ENCODE data around the gene SOS1.

The SOS1 gene

GRCh38 chr2:39050109-39050508 lies 70.7 kb downstream of the SOS1 start:
- in situ Hi-C loops (cut with MboI; ENCODE audit: low sequenced_read_pairs): no loop called here

GRCh38 chr2:39039072-39039471 lies 81.8 kb downstream of the SOS1 start:
- in situ Hi-C loops (cut with MboI; ENCODE audit: low sequenced_read_pairs): no loop called here

- in situ Hi-C loops (cut with MboI; ENCODE audit: low sequenced_read_pairs): no loop called here
Measured at GRCh38 chr2:39033980-39034379, 86.9 kb downstream of the SOS1 start.

GRCh38 chr2:39027421-39027820 lies 93.4 kb downstream of the SOS1 start:
- in situ Hi-C loops (cut with MboI; ENCODE audit: low sequenced_read_pairs): no loop called here

GRCh38 chr2:39024833-39025232 lies 96.0 kb downstream of the SOS1 start:
- in situ Hi-C loops (cut with MboI; ENCODE audit: low sequenced_read_pairs): no loop called here

- in situ Hi-C loops (cut with MboI; ENCODE audit: low sequenced_read_pairs): no loop called here
Measured at GRCh38 chr2:39023649-39024048, 97.2 kb downstream of the SOS1 start.

- in situ Hi-C loops (cut with MboI; ENCODE audit: low sequenced_read_pairs): no loop called here
Measured at GRCh38 chr2:39022642-39023235, 98.1 kb downstream of the SOS1 start.

GRCh38 chr2:39020383-39020782 lies 100.5 kb downstream of the SOS1 start:
- in situ Hi-C loops (cut with MboI; ENCODE audit: low sequenced_read_pairs): no loop called here

GRCh38 chr2:39018638-39019037 lies 102.2 kb downstream of the SOS1 start:
- in situ Hi-C loops (cut with MboI; ENCODE audit: low sequenced_read_pairs): no loop called here

GRCh38 chr2:39017334-39017733 lies 103.5 kb downstream of the SOS1 start:
- in situ Hi-C loops (cut with MboI; ENCODE audit: low sequenced_read_pairs): no loop called here

GRCh38 chr2:39015424-39015823 lies 105.4 kb downstream of the SOS1 start:
- in situ Hi-C loops (cut with MboI; ENCODE audit: low sequenced_read_pairs): no loop called here

- in situ Hi-C loops (cut with MboI; ENCODE audit: low sequenced_read_pairs): no loop called here
Measured at GRCh38 chr2:39013871-39014270, 107.0 kb downstream of the SOS1 start.

GRCh38 chr2:39008665-39009064 lies 112.2 kb downstream of the SOS1 start:
- in situ Hi-C loops (cut with MboI; ENCODE audit: low sequenced_read_pairs): no loop called here

- in situ Hi-C loops (cut with MboI; ENCODE audit: low sequenced_read_pairs): no loop called here
Measured at GRCh38 chr2:39007875-39008504, 112.9 kb downstream of the SOS1 start.

GRCh38 chr2:39000552-39000951 lies 120.3 kb downstream of the SOS1 start:
- in situ Hi-C loops (cut with MboI; ENCODE audit: low sequenced_read_pairs): no loop called here

GRCh38 chr2:38997781-38998180 lies 123.1 kb downstream of the SOS1 start:
- in situ Hi-C loops (cut with MboI; ENCODE audit: low sequenced_read_pairs): no loop called here

GRCh38 chr2:38991899-38992298 lies 129.0 kb downstream of the SOS1 start:
- in situ Hi-C loops (cut with MboI; ENCODE audit: low sequenced_read_pairs): no loop called here

- in situ Hi-C loops (cut with MboI; ENCODE audit: low sequenced_read_pairs): no loop called here
Measured at GRCh38 chr2:38988716-38989115, 132.1 kb downstream of the SOS1 start.

- in situ Hi-C loops (cut with MboI; ENCODE audit: low sequenced_read_pairs): no loop called here
Measured at GRCh38 chr2:38982498-38982897, 138.4 kb downstream of the SOS1 start.

GRCh38 chr2:38981670-38982357 lies 139.0 kb downstream of the SOS1 start:
- in situ Hi-C loops (cut with MboI; ENCODE audit: low sequenced_read_pairs): no loop called here

GRCh38 chr2:38981003-38981669 lies 139.7 kb downstream of the SOS1 start:
- in situ Hi-C loops (cut with MboI; ENCODE audit: low sequenced_read_pairs): no loop called here

- in situ Hi-C loops (cut with MboI; ENCODE audit: low sequenced_read_pairs): no loop called here
Measured at GRCh38 chr2:38978908-38979307, 141.9 kb downstream of the SOS1 start.

Data from HL-60/S4 (cell line).